MM.1S (cell line): ENCODE measurements around the gene SYNE2.

Source experiments
- EZH2 ChIP-seq: fragments of 300-600 bp; sonication (generic); optimal IDR thresholded peaks from 2 replicates; pipeline ENCODE3; 2017; ENCODE audit warnings: low read depth, mild to moderate bottlenecking, antibody characterized with exemption, low read length, mixed read lengths
- EZH2phosphoT487 ChIP-seq: fragments of 300-600 bp; sonication (generic); IDR thresholded peaks from 2 replicates; pipeline ENCODE4 v1.6.1; 2018; ENCODE audit warnings: antibody characterized with exemption, low read length
- TF ChIP-seq, protein P1 (sequence below): fragments of 300-600 bp; sonication (generic); IDR thresholded peaks from 2 replicates; pipeline ENCODE4 v1.5.1; 2016; ENCODE audit warnings: antibody characterized with exemption, low read length, mixed read lengths

DNA sequence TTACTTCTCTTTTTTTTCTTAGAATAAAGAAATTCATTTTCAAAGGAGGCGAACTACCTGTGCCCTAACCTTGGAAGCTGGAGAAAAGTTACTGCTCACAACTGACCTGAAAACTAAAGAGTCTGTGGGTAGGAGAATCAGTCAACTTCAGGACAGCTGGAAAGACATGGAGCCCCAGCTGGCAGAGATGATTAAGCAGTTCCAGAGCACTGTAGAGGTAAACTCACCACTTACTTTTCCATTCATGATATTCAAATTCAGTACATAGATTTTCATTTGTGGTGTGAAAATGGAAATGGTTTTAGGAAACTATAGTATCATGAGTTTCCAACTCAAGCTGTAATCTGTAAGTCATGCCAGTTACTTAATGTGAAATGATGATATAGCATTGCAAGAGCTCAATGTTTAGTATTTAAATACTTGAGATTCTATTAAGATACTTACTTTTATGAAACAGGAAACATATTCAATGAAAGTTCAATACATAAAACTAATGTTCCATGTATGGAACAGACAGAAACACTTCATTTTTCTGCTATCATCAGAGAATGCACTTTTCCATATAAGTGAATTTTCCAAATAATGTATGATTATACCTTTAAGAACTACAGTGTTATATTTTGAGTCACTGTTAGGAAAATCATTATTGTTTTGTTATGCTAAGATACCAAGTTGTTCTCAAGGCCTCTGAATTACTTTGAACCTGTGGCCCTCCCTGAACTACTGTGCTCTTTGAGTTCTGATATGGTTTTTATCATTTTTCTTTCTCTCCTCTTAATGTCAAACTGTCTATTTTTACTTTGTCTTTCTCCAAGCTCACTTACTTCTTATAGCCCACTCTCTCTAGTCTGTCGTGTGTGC lies 322.3 kb downstream of the SYNE2 start:
- TF ChIP-seq, protein P1, sequence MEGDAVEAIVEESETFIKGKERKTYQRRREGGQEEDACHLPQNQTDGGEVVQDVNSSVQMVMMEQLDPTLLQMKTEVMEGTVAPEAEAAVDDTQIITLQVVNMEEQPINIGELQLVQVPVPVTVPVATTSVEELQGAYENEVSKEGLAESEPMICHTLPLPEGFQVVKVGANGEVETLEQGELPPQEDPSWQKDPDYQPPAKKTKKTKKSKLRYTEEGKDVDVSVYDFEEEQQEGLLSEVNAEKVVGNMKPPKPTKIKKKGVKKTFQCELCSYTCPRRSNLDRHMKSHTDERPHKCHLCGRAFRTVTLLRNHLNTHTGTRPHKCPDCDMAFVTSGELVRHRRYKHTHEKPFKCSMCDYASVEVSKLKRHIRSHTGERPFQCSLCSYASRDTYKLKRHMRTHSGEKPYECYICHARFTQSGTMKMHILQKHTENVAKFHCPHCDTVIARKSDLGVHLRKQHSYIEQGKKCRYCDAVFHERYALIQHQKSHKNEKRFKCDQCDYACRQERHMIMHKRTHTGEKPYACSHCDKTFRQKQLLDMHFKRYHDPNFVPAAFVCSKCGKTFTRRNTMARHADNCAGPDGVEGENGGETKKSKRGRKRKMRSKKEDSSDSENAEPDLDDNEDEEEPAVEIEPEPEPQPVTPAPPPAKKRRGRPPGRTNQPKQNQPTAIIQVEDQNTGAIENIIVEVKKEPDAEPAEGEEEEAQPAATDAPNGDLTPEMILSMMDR, result no peak
- TF ChIP-seq EZH2phosphoT487, result no peak
- TF ChIP-seq EZH2, result no peak
